Measurements from ENCODE around the gene TTYH3.

GRCh38 chr7:2631946-2632732 is at the start of gene TTYH3:
- TF ChIP-seq SP1 (CRISPR knock-in tag; conservative IDR thresholded peaks at IDR 0.05) (no peak), CTCF (IDR thresholded peaks at IDR 0.05) (no peak), ZNF263 (CRISPR knock-in tag; IDR thresholded peaks at IDR 0.05; ENCODE audit: low read depth) (no peak), GABPB1 (CRISPR knock-in tag; IDR thresholded peaks at IDR 0.05) (no peak), TP53 (CRISPR knock-in tag; IDR thresholded peaks at IDR 0.05) (no peak), MAX (CRISPR knock-in tag; IDR thresholded peaks at IDR 0.05) (no peak), ZBTB21 (CRISPR knock-in tag; IDR thresholded peaks at IDR 0.05; ENCODE audit: borderline replicate concordance) (no peak), IRF2 (CRISPR knock-in tag; IDR thresholded peaks at IDR 0.05; ENCODE audit: borderline replicate concordance, low read depth) (no peak), E2F1 (CRISPR knock-in tag; IDR thresholded peaks at IDR 0.05) (no peak), NFE2L1 (CRISPR knock-in tag; IDR thresholded peaks at IDR 0.05) (no peak), ZNF121 (CRISPR knock-in tag; IDR thresholded peaks at IDR 0.05) (no peak)
- TF ChIP-seq, protein P1, sequence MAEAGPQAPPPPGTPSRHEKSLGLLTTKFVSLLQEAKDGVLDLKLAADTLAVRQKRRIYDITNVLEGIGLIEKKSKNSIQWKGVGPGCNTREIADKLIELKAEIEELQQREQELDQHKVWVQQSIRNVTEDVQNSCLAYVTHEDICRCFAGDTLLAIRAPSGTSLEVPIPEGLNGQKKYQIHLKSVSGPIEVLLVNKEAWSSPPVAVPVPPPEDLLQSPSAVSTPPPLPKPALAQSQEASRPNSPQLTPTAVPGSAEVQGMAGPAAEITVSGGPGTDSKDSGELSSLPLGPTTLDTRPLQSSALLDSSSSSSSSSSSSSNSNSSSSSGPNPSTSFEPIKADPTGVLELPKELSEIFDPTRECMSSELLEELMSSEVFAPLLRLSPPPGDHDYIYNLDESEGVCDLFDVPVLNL (CRISPR knock-in tag; IDR thresholded peaks at IDR 0.05; ENCODE audit: borderline replicate concordance, low read depth), result no peak
- TF ChIP-seq, protein P2, sequence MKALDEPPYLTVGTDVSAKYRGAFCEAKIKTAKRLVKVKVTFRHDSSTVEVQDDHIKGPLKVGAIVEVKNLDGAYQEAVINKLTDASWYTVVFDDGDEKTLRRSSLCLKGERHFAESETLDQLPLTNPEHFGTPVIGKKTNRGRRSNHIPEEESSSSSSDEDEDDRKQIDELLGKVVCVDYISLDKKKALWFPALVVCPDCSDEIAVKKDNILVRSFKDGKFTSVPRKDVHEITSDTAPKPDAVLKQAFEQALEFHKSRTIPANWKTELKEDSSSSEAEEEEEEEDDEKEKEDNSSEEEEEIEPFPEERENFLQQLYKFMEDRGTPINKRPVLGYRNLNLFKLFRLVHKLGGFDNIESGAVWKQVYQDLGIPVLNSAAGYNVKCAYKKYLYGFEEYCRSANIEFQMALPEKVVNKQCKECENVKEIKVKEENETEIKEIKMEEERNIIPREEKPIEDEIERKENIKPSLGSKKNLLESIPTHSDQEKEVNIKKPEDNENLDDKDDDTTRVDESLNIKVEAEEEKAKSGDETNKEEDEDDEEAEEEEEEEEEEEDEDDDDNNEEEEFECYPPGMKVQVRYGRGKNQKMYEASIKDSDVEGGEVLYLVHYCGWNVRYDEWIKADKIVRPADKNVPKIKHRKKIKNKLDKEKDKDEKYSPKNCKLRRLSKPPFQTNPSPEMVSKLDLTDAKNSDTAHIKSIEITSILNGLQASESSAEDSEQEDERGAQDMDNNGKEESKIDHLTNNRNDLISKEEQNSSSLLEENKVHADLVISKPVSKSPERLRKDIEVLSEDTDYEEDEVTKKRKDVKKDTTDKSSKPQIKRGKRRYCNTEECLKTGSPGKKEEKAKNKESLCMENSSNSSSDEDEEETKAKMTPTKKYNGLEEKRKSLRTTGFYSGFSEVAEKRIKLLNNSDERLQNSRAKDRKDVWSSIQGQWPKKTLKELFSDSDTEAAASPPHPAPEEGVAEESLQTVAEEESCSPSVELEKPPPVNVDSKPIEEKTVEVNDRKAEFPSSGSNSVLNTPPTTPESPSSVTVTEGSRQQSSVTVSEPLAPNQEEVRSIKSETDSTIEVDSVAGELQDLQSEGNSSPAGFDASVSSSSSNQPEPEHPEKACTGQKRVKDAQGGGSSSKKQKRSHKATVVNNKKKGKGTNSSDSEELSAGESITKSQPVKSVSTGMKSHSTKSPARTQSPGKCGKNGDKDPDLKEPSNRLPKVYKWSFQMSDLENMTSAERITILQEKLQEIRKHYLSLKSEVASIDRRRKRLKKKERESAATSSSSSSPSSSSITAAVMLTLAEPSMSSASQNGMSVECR (CRISPR knock-in tag; IDR thresholded peaks at IDR 0.05; ENCODE audit: borderline replicate concordance), result no peak
- TF ChIP-seq, protein P3, sequence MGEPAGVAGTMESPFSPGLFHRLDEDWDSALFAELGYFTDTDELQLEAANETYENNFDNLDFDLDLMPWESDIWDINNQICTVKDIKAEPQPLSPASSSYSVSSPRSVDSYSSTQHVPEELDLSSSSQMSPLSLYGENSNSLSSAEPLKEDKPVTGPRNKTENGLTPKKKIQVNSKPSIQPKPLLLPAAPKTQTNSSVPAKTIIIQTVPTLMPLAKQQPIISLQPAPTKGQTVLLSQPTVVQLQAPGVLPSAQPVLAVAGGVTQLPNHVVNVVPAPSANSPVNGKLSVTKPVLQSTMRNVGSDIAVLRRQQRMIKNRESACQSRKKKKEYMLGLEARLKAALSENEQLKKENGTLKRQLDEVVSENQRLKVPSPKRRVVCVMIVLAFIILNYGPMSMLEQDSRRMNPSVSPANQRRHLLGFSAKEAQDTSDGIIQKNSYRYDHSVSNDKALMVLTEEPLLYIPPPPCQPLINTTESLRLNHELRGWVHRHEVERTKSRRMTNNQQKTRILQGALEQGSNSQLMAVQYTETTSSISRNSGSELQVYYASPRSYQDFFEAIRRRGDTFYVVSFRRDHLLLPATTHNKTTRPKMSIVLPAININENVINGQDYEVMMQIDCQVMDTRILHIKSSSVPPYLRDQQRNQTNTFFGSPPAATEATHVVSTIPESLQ (CRISPR knock-in tag; IDR thresholded peaks at IDR 0.05), result no peak
